Daoy (cell line): Measurements from ENCODE around the gene RTN4. TPM values are rescaled to one million over a fixed set of nuclear protein-coding genes. Genes with fewer than 3 reads are reported as not detected.

Source experiments
- DNase-seq: peaks from one replicate; pipeline ENCODE4 v3.0.0-alpha.2; 2015; ENCODE audit warnings: low read depth
- total RNA-seq: library from RNA; depleted of rRNA; stranded (reverse); fragments of >200 nt; shearing (Covaris generic); gene quantifications from 2 replicates; pipeline ENCODE4 v1.2.3, GENCODE V29; 2014

RTN4 gene
- total RNA-seq, 1 experiment from 2014 or later = 137 TPM

GRCh38 chr2:54968561-54969218 lies 81.6 kb downstream of the RTN4 start:
- DNase-seq = no peak

- no peak for DNase-seq
Measured at GRCh38 chr2:54967759-54968365, 82.4 kb downstream of the RTN4 start.

- no peak for DNase-seq
Measured at GRCh38 chr2:54967269-54967668, 83.0 kb downstream of the RTN4 start.

GRCh38 chr2:54966837-54967236 lies 83.4 kb downstream of the RTN4 start:
- no peak for DNase-seq

- no peak for DNase-seq
Measured at GRCh38 chr2:54966165-54966832, 84.0 kb downstream of the RTN4 start.

GRCh38 chr2:54965425-54965824 lies 84.8 kb downstream of the RTN4 start:
- no peak for DNase-seq

- DNase-seq = no peak
Measured at GRCh38 chr2:54964816-54965215, 85.4 kb downstream of the RTN4 start.

- peak; percentile 25 for DNase-seq
Measured at GRCh38 chr2:54964271-54964670, 86.0 kb downstream of the RTN4 start.

GRCh38 chr2:54963476-54963875 lies 86.8 kb downstream of the RTN4 start:
- no peak for DNase-seq

GRCh38 chr2:54962935-54963440 lies 87.3 kb downstream of the RTN4 start:
- DNase-seq = no peak

GRCh38 chr2:54962511-54962910 lies 87.7 kb downstream of the RTN4 start:
- no peak for DNase-seq

- no peak for DNase-seq
Measured at GRCh38 chr2:54960164-54960563, 90.1 kb downstream of the RTN4 start.

- no peak for DNase-seq
Measured at GRCh38 chr2:54958717-54959371, 91.4 kb downstream of the RTN4 start.

- no peak for DNase-seq
Measured at GRCh38 chr2:54957321-54957999, 92.8 kb downstream of the RTN4 start.

GRCh38 chr2:54956111-54956627 lies 94.1 kb downstream of the RTN4 start:
- peak; percentile 11 for DNase-seq

GRCh38 chr2:54955358-54956110 lies 94.7 kb downstream of the RTN4 start:
- DNase-seq = no peak

GRCh38 chr2:54954705-54955357 lies 95.4 kb downstream of the RTN4 start:
- no peak for DNase-seq

- DNase-seq = no peak
Measured at GRCh38 chr2:54954158-54954557, 96.1 kb downstream of the RTN4 start.

- DNase-seq = peak; percentile 59
Measured at GRCh38 chr2:54952978-54953456, 97.2 kb downstream of the RTN4 start.

GRCh38 chr2:54952425-54952824 lies 97.8 kb downstream of the RTN4 start:
- no peak for DNase-seq
